CD4-positive, alpha-beta T cell treated with Interleukin-17A for 4 hours (primary cell): ENCODE data around the gene KDM4D.

Experiments used
- DNase-seq: peaks from one replicate; pipeline ENCODE4 v3.0.0-alpha.2; 2020; ENCODE audit warnings: mixed read lengths

Gene KDM4D

DNA sequence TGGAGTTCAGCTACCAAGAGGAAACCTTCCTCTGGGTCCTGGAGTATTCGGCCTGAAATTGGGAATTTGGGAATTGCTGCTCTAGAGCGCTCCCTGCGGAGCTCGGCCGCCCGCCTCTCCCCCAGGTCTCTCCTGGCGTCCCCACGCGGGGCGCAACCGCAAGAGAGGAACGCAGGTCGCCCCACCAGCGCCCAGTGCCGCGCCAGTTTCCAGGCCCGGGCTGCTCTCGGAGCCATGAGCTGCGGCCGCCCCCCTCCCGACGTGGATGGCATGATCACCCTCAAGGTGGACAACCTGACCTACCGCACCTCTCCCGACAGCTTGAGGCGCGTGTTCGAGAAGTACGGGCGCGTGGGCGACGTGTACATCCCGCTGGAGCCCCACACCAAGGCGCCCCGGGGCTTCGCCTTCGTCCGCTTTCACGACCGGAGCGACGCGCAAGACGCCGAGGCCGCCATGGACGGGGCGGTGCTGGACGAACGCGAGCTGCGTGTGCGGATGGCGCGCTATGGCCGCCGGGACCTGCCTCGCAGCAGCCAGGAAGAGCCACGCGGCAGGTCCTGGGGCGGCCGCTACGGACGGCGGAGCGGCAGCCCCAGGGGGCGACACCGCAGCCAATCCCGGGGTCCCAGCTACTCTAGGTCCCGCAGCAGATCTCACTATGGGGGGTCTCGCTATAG lies 64.0 kb downstream of the KDM4D start:
- peak; percentile 12 for DNase-seq

DNA sequence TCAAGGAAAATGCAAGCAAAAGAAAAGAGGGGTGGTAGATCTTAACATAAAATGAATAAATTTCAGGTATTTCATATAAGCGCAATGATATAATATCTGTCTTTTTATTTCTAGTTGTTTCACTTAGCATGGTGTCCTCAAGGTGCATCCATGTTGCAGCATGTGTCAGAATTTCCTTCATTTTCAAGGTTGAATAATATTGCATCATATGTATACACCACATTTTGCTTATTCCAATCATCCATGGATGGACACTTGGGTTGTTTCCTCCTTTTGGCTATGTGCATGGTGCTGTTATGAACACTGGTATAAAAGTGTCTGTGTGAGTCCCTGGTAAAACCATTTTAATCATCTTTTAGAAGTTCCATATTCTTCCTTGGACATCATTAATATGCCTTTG lies 68.7 kb downstream of the KDM4D start:
- no peak for DNase-seq

DNA sequence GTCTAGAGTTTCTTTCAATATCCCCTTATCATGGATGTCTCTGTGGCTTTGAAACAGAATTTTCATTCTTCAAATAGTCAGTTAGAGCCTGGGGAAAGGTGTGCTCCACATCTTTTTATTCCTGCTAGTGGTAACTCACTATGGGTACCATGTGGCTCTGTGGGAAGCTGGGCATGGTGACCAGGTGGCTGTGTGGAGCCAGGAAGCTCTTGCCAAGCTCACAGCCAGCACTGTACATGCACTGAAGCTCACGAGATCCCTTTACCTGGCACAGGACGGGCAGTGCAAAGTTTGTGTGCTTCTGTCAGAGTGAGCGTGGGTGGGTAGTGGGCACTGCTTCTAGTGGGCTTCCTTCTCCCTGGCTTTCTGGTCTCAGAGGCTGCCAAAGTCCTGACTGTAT lies 69.4 kb downstream of the KDM4D start:
- no peak for DNase-seq

DNA sequence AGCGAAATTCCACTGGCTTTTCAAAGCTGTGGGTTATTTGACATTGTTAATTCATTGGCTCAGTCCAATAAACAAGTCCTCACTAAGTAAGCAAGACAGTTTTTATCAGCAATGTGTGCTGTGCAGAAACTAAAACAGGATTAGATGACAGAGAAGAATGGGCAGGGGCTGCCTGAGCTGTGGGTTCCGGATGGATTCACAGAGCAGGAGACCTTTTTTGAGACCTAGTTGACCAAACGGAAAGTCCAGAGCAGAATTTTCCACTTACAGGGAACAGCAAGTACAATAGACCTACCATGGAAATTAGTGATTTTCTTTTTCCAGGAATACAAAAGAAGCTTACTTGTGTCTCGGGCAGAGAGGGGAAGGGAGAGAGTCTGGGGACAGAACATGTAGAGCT lies 70.5 kb downstream of the KDM4D start:
- DNase-seq = no peak

DNA sequence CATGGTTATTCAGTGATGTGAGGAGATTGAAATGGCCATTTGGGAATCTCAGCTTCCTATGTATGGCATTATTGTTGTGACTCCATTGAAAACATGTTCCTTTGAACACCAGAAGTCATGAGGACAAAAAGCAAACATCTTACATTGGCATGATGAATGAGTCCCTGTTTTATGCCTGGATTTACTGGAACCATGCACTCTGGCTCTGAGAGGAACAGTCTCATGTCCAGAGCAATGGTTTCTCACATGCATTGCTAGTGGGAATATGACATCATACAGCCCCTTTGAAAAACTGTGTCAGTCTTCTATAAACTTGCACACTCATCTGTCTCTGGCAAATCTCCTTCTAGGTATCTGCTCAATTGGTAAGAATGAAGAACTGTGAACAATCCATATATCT lies 72.3 kb downstream of the KDM4D start:
- DNase-seq = no peak
